Measurements from ENCODE around the gene WDR33.
A peak's percentile ranks its signal among the peaks of the same experiment; 100 is the strongest.

Gene WDR33

DNA sequence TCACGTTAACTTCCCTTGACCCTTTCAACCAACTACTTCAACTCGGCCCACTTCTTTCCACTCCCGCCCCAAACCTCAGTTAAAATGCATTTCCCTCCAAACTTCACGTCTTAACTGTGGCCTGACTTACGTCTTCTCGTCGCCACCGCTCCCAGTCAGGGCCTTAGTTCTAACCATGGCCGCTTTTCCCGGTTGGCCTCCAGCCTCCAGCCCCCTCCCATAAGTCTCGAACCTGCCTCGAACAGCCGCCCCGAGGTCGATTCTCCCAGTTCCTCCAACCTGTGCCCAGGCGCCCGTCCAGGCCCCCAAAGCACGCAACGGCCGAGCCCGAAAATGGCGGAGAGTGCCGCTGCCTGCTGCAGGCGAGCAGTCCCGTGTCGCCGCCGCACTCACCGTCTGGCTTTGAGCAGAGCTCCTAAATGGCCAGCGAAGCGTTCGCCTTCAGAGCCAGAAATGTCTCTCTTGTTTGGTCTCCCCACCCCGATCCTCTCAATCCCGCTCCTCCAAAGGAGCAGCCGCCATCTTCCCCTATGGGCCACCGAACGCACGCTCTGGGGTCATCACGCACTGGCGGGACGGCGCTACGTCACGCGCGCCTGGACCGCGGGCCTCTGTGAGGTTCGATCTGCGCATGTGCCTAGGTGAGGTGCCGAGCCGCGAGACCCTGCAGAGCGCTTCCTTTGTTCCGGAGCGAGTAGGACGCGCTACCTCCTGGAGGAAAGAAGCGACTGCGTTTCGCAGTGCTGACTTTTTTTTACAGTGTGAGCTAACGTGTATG is at the start of gene WDR33:
TSS of gene WDR33 (minus strand) at position 553 of the 778 bp plus-strand sequence. CDS start 40,190 bp downstream, outside the sequence.
- H3K36me3 ChIP-seq (ENCODE audit: insufficient read depth, low read length) = no peaks in the 10 kb centered on the region
- peak within 1 kb of the TSS; percentile 64 for H2AFZ ChIP-seq (ENCODE audit: low read depth, low read length)
- no peaks in the 10 kb centered on the region for H3K27me3 ChIP-seq (ENCODE audit: insufficient read depth, low read length)
- H3K4me3 ChIP-seq (ENCODE audit: low read length) = peak within 1 kb of the TSS; percentile 91
- no peaks in the 10 kb centered on the region for H3K9me3 ChIP-seq (ENCODE audit: low read length)
- H3K4me1 ChIP-seq (ENCODE audit: insufficient read depth, low read length) = peaks cover 6% of the 10 kb centered on the region

GRCh38 chr2:127860130-127860529 is 49.2 kb upstream of the WDR33 start:
- Histone ChIP-seq H2AFZ (ENCODE audit: low read depth, low read length) (no peak overlapping the region), H3K9me3 (ENCODE audit: low read length) (no peaks in the 10 kb centered on the region), H3K4me1 (ENCODE audit: insufficient read depth, low read length) (peaks cover 33% of the 10 kb centered on the region), H3K36me3 (ENCODE audit: insufficient read depth, low read length) (peaks cover 25% of the 10 kb centered on the region), H3K4me3 (ENCODE audit: low read length) (peak overlapping the region; percentile 9), H3K27me3 (ENCODE audit: insufficient read depth, low read length) (no peaks in the 10 kb centered on the region)

DNA sequence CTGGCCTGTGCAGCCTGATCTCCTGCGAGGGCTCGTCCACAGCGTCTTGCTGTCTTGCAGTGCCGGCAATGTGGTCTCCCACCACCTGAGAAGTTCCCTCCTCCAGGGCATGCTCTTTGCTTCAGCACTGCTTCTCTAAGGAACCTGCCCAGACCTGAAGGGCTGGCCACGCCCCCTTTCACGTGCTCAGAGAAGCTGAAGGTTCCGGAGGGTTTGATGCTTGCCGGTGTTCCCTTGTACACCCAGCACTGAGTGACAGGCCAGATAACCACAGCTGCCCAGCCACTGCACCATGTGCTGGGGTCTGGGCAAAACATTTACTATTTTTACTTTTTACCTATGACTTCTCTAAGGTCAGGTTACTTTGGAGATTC is 48.7 kb upstream of the WDR33 start:
- Histone ChIP-seq H3K9me3 (ENCODE audit: low read length) (no peaks in the 10 kb centered on the region), H3K4me3 (ENCODE audit: low read length) (peak overlapping the region; percentile 24), H3K36me3 (ENCODE audit: insufficient read depth, low read length) (peaks cover 21% of the 10 kb centered on the region), H3K4me1 (ENCODE audit: insufficient read depth, low read length) (peaks cover 33% of the 10 kb centered on the region), H3K27me3 (ENCODE audit: insufficient read depth, low read length) (no peaks in the 10 kb centered on the region), H2AFZ (ENCODE audit: low read depth, low read length) (no peak overlapping the region)

DNA sequence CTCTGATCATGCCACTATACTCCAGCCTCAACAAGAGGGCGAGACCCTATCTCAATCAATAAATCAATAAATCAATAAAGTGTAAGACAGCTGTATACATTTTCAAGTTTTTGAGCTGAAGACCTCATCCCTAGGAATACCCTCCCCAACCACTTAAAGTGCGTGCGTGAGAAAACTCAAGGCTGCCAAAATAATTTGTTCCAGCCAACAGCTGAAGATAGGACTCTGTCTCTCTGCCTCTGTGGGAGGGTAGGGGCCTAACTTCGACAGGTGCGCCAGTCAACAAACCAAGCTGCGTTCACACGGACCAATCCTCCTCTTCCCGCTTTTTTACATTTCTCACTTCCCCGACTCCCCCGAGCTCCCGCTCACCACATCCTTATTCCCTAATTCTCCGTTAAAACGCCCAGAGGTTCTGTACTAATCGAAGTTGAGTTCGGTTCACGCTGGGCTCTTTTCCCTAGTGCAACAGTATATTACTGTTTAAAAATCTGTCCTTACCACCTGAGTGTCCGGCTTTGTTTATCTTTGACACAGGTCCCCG is 46.4 kb upstream of the WDR33 start:
- H3K4me3 ChIP-seq (ENCODE audit: low read length) = peak overlapping the region; percentile 91
- H3K27me3 ChIP-seq (ENCODE audit: insufficient read depth, low read length) = no peaks in the 10 kb centered on the region
- H3K9me3 ChIP-seq (ENCODE audit: low read length) = no peaks in the 10 kb centered on the region
- peak overlapping the region; percentile 71 for H2AFZ ChIP-seq (ENCODE audit: low read depth, low read length)
- H3K36me3 ChIP-seq (ENCODE audit: insufficient read depth, low read length) = peaks cover 21% of the 10 kb centered on the region
- H3K4me1 ChIP-seq (ENCODE audit: insufficient read depth, low read length) = peaks cover 33% of the 10 kb centered on the region

GRCh38 chr2:127853671-127854070 is 42.7 kb upstream of the WDR33 start:
- Histone ChIP-seq H3K27me3 (ENCODE audit: insufficient read depth, low read length) (no peaks in the 10 kb centered on the region), H3K36me3 (ENCODE audit: insufficient read depth, low read length) (peaks cover 55% of the 10 kb centered on the region), H2AFZ (ENCODE audit: low read depth, low read length) (no peak overlapping the region), H3K9me3 (ENCODE audit: low read length) (no peaks in the 10 kb centered on the region), H3K4me1 (ENCODE audit: insufficient read depth, low read length) (peaks cover 14% of the 10 kb centered on the region), H3K4me3 (ENCODE audit: low read length) (no peak overlapping the region)

DNA sequence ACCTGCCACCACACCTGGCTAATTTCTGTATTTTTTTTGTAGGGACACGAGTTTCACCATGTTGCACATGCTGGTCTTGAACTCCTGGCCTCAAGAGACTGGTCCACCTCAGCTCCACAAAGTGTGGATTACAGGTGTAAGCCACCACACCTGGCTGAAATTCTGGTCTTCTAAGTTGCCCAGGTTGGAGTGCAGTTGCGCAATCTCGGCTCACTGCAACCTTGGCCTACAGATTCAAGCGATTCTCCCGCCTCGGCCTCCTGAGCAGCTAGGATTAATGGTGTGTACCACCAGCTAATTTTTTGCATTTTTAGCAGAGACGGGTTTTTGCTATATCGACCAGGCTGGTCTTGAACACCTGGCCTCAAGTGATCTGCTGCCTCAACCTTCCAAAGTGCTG is 41.4 kb upstream of the WDR33 start:
- Histone ChIP-seq H3K36me3 (ENCODE audit: insufficient read depth, low read length) (peaks cover 66% of the 10 kb centered on the region), H3K27me3 (ENCODE audit: insufficient read depth, low read length) (no peaks in the 10 kb centered on the region), H3K9me3 (ENCODE audit: low read length) (no peaks in the 10 kb centered on the region), H3K4me3 (ENCODE audit: low read length) (no peak overlapping the region), H2AFZ (ENCODE audit: low read depth, low read length) (no peak overlapping the region), H3K4me1 (ENCODE audit: insufficient read depth, low read length) (peaks cover 14% of the 10 kb centered on the region)

- Histone ChIP-seq H3K4me1 (ENCODE audit: insufficient read depth, low read length) (no peaks in the 10 kb centered on the region), H3K4me3 (ENCODE audit: low read length) (no peak overlapping the region), H3K27me3 (ENCODE audit: insufficient read depth, low read length) (no peaks in the 10 kb centered on the region), H2AFZ (ENCODE audit: low read depth, low read length) (no peak overlapping the region), H3K9me3 (ENCODE audit: low read length) (no peaks in the 10 kb centered on the region), H3K36me3 (ENCODE audit: insufficient read depth, low read length) (peaks cover 78% of the 10 kb centered on the region)
Observed at GRCh38 chr2:127847931-127848330, 37.0 kb upstream of the WDR33 start.

- Histone ChIP-seq H3K4me3 (ENCODE audit: low read length) (no peak overlapping the region), H2AFZ (ENCODE audit: low read depth, low read length) (no peak overlapping the region), H3K4me1 (ENCODE audit: insufficient read depth, low read length) (no peaks in the 10 kb centered on the region), H3K9me3 (ENCODE audit: low read length) (no peaks in the 10 kb centered on the region), H3K27me3 (ENCODE audit: insufficient read depth, low read length) (no peaks in the 10 kb centered on the region), H3K36me3 (ENCODE audit: insufficient read depth, low read length) (peaks cover 51% of the 10 kb centered on the region)
Observed at GRCh38 chr2:127844973-127845372, 34.0 kb upstream of the WDR33 start.

DNA sequence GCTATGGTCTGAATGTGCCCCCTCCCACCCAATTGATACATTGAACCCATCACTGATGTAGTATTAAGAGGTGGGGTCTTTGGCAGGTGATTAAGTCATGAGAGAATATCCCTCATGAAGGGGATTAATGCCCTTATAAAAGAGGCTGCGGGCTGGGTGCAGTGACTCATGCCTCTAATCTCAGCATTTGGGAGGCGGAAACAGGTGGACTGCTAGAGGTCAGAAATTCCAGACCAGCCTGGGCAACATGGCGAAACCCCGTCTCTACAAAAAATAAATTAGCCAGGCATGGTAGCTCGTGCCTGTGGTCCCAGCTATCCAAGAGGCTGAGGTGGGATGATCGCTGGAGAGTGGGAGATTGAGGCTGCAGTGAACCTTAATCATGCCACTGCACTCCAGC is 32.7 kb upstream of the WDR33 start:
- Histone ChIP-seq H3K9me3 (ENCODE audit: low read length) (no peaks in the 10 kb centered on the region), H3K36me3 (ENCODE audit: insufficient read depth, low read length) (peaks cover 38% of the 10 kb centered on the region), H3K4me3 (ENCODE audit: low read length) (no peak overlapping the region)

GRCh38 chr2:127841466-127842178 is 30.7 kb upstream of the WDR33 start:
- Histone ChIP-seq H3K4me1 (ENCODE audit: insufficient read depth, low read length) (no peaks in the 10 kb centered on the region), H3K4me3 (ENCODE audit: low read length) (no peak overlapping the region), H3K27me3 (ENCODE audit: insufficient read depth, low read length) (no peaks in the 10 kb centered on the region), H2AFZ (ENCODE audit: low read depth, low read length) (no peak overlapping the region), H3K36me3 (ENCODE audit: insufficient read depth, low read length) (peaks cover 19% of the 10 kb centered on the region), H3K9me3 (ENCODE audit: low read length) (no peaks in the 10 kb centered on the region)

More for the DNA sequence above, 32.7 kb upstream of the WDR33 start:
- Histone ChIP-seq H3K4me1 (ENCODE audit: insufficient read depth, low read length) (no peaks in the 10 kb centered on the region), H3K27me3 (ENCODE audit: insufficient read depth, low read length) (no peaks in the 10 kb centered on the region), H2AFZ (ENCODE audit: low read depth, low read length) (no peak overlapping the region)

- Histone ChIP-seq H3K4me1 (ENCODE audit: insufficient read depth, low read length) (no peaks in the 10 kb centered on the region), H3K4me3 (ENCODE audit: low read length) (no peak overlapping the region), H3K36me3 (ENCODE audit: insufficient read depth, low read length) (peaks cover 12% of the 10 kb centered on the region), H3K9me3 (ENCODE audit: low read length) (no peaks in the 10 kb centered on the region), H2AFZ (ENCODE audit: low read depth, low read length) (no peak overlapping the region), H3K27me3 (ENCODE audit: insufficient read depth, low read length) (no peaks in the 10 kb centered on the region)
Observed at GRCh38 chr2:127840893-127841292, 29.9 kb upstream of the WDR33 start.

GRCh38 chr2:127834951-127835350 is 24.0 kb upstream of the WDR33 start:
- Histone ChIP-seq H3K4me1 (ENCODE audit: insufficient read depth, low read length) (no peaks in the 10 kb centered on the region), H3K27me3 (ENCODE audit: insufficient read depth, low read length) (no peaks in the 10 kb centered on the region), H3K4me3 (ENCODE audit: low read length) (no peak overlapping the region), H3K9me3 (ENCODE audit: low read length) (no peaks in the 10 kb centered on the region), H2AFZ (ENCODE audit: low read depth, low read length) (no peak overlapping the region), H3K36me3 (ENCODE audit: insufficient read depth, low read length) (no peaks in the 10 kb centered on the region)

GRCh38 chr2:127829845-127830246 is 18.9 kb upstream of the WDR33 start:
- Histone ChIP-seq H3K36me3 (ENCODE audit: insufficient read depth, low read length) (no peaks in the 10 kb centered on the region), H3K4me3 (ENCODE audit: low read length) (no peak overlapping the region), H3K4me1 (ENCODE audit: insufficient read depth, low read length) (no peaks in the 10 kb centered on the region), H2AFZ (ENCODE audit: low read depth, low read length) (no peak overlapping the region), H3K27me3 (ENCODE audit: insufficient read depth, low read length) (no peaks in the 10 kb centered on the region), H3K9me3 (ENCODE audit: low read length) (peaks cover 3% of the 10 kb centered on the region)

Data from neuron (in vitro differentiated cells).